Measurements from ENCODE around the gene KATNB1.

GRCh38 chr16:57759131-57759530, 23.6 kb downstream of the KATNB1 start:
- TF ChIP-seq POLR2A (IDR thresholded peaks at IDR 0.05) = no peak
- TF ChIP-seq, protein P1, sequence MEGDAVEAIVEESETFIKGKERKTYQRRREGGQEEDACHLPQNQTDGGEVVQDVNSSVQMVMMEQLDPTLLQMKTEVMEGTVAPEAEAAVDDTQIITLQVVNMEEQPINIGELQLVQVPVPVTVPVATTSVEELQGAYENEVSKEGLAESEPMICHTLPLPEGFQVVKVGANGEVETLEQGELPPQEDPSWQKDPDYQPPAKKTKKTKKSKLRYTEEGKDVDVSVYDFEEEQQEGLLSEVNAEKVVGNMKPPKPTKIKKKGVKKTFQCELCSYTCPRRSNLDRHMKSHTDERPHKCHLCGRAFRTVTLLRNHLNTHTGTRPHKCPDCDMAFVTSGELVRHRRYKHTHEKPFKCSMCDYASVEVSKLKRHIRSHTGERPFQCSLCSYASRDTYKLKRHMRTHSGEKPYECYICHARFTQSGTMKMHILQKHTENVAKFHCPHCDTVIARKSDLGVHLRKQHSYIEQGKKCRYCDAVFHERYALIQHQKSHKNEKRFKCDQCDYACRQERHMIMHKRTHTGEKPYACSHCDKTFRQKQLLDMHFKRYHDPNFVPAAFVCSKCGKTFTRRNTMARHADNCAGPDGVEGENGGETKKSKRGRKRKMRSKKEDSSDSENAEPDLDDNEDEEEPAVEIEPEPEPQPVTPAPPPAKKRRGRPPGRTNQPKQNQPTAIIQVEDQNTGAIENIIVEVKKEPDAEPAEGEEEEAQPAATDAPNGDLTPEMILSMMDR (IDR thresholded peaks at IDR 0.05) = no peak
- no peak for TF ChIP-seq POLR2AphosphoS5 (IDR thresholded peaks at IDR 0.05)
